Measurements from ENCODE around the gene TBC1D22A.

Gene TBC1D22A

DNA sequence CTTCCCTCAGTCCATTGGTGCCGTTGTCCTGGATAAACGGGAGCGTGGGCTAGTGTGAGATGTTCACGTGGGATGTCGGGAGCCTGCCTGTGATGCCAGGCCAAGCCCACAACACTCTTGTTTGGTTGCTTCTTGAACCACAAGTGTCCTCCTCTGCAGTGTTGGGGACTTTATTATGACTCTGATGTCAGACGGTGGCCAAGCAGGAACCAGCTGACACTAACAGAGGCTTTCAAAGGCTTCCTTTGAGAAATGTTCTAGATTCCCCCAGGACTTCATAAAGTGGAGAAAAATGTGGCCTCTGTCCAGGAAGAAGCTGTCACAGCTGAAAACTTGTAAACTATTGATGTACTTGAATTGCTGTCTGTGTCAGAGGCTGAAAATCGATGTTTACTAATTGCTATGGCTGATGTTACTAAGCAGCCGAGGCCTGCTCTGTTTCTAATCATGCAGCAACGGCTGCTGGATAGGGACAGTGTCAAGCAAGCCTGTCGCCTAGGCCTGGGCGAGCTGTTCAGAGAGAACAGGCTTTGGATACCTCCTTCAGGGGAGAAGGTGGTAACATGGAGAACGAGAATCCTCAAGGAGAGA, 131.7 kb downstream of the TBC1D22A start:
- DNase-seq: no peak

DNA sequence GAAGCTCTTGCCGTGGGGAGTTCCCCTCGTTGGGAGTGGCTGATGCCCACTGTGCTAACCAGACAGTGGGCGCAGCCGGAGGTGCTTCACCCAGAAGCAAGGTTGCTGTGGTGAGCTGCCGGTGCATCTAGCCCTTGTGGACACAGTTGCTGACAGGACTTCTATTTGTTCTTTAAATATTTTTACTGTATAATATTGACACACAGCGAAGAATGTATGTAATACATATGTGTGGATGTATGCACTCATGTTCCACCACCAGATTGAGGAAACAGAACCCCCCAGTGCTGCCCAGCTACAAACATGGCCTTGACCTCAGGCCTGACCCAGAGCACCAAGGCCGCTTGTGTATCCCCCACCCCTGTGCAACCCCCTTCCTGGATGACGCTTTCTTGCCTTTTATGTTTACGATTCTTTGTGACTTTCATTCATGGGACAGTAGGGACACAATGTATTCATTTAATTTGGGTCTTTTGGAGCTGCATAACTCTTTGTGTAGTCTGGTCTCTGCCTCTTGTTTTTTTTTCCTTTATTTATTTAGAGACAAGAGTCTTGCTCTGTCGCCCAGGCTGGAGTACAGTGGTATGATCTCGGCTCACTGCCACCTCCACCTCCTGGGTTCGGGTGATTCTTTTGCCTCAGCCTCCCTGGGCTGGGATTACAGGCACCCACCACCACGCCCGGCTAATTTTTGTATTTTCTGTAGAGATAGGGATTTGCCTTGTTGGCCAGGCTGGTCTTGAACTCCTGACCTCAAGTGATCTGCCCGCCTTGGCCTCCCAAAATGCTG, 132.6 kb downstream of the TBC1D22A start:
- DNase-seq: no peak

DNA sequence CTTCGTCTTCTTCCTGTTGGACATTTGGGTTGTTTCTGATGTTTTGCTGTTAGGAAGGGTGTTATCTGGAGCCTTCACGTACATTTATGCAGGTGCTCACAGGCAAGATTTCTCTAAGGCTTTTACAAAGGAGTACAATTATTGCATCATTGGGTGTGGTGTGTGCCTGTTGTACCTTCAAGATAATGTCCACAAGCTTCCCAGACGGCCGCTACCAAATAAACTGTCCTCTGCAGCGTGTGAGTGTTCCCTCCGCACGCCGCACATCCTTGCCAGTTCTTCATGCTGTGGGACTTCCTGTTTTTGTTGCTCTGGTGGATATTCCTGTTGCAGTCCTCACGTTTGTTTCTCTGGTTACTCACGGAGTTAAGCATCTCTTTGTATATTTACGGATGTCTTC, 133.3 kb downstream of the TBC1D22A start:
- DNase-seq: no peak

DNA sequence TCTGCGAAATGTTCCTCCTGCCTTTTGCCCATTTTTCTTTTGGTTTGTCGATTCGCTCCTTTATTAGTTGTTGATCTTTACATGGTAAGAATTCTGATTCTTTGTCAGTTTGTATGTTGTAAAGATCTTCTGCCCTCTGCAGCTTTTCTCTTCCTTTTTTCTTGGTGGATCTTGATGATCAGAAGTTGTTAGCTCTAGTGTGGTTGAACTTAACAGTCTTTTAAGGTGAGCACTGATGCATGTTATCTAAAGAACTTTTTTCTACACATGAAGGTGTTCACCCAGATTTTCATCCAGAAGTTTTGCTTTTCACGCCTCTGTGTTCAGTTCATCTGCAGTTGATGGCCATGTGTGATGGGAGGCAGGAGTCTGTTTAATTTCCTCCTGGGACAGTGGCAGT, 133.7 kb downstream of the TBC1D22A start:
- DNase-seq: no peak

DNA sequence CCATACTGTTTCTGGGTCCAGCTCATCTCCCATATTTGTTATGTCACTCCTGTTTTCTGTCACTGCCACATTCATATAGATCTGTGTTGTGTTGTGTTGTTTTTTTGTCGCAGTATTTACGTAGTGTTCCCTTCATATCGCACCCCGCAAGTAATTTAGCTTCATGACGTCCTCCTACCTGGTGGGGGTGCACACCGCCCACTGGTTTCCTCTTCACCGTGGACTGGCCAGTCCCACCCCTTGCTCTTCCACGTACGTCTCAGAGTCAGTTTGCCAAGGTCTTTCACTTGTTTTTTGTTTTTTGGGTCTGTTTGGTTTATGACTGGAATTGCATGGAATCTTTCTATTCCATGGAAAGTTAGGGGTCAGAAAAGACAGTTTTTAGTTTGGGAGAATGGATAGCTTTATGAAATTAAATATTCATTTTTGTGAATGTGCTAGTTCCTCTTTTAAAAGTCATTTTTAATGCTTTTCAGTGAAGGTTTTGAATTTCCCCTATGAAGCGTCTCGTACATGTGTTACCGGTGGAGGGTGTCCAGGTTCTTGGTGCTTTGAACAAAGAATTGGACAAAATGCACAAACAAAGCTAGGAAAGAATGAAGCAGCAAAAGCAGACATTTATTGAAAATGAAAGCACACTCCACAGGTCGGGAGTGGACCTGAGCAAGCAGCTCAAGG, 134.3 kb downstream of the TBC1D22A start:
- DNase-seq: no peak

DNA sequence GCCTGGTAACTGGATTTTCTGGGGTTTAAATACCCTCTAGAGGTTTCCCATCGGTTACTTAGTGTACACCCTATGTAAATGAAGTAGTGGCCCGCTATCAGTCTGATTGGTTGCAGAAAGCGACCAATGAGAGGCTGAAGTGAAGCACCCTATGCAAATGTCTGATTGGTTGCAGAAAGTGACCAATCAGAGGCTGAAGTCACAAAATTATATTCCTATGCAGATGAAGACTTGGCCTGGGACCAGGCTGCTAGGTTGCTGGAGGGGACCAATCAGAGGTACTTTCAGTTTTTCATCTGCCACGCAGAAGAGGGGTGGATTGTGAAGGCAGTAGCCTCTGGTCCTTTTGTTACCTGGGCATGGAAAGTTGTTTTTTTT, 134.8 kb downstream of the TBC1D22A start:
- DNase-seq: no peak

DNA sequence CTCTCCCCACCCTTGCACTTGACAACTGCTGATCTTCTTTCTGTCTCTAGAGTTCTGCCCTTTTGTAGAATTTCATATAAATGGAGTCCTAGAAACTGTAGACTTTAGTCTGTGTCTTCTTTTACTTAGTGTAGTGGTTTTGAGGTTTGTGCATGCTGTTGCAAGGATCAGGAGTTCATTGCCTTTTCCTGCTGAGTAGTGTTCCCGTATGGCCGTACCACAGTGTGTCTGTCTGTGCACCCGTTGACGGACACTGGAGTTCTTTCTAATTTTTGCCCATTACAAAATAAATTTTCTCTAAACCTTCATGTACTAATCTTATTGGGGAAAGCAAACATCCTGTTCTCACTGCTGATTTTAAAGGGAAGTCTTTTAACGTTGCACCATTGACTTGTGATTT, 138.1 kb downstream of the TBC1D22A start:
- no peak for DNase-seq

DNA sequence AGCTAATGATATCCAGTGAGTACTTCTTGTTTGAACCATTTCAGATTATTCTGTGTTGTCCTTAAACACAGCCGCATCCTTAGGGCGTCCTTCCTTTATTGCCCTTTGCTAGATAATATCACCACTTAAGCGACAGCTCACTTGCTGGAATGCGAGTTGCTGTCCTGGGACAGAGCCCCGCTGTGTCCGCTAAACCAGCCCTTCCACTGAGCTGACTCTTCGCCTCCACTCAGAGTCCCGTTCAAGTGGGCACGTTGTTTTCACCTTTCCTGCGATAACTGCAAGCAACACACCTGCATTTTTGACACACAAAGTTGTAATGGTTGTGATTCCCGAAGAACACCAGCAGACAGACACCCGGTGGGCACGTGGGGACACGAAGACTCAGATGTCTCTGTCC, 140.0 kb downstream of the TBC1D22A start:
- DNase-seq: peak; percentile 21

DNA sequence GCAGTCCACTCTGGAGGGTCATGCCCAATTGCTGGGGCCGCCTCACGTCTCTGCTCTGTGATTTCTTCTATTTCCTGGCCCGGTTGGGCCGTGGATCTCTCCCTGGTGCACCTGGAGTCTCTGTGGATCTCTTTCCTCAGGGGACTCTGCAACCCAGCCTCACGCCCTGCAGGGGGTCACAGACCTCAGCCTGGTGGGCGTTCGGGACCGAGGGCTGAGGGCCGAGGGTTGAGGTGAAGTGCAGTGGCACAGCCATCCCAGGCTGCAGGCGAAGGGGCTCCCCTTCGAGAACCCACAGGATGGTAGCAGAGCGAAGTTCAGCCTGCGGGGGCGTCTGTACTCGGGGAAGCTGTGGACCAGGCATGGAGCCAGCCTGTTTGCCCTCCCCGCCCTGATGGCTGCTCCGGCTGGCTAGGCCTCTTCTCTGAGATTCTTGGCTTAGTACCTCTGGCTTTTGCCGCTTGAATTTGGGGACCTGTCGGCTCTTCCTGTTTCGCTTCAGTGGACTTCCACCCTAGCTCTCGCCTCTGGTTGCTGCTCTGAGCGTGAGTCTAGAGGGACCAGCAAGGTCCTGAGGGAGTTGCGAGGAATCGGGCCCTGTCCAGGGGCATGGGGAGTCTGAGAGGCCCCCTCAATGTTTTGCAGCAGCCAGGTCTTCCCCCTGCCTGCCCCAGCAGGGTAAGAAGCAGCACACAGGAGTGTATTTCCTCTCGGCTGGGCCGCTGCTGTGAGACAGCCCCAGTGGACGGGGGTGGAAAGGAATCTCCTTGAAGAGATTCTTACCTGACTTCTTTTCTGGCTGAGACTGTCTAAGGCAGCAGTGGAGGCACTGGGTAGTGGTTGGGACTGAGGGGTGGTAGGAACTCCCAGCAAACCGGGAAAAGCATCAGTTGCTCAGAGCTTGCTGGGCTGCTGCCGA, 140.8 kb downstream of the TBC1D22A start:
- DNase-seq: peak; percentile 45

DNA sequence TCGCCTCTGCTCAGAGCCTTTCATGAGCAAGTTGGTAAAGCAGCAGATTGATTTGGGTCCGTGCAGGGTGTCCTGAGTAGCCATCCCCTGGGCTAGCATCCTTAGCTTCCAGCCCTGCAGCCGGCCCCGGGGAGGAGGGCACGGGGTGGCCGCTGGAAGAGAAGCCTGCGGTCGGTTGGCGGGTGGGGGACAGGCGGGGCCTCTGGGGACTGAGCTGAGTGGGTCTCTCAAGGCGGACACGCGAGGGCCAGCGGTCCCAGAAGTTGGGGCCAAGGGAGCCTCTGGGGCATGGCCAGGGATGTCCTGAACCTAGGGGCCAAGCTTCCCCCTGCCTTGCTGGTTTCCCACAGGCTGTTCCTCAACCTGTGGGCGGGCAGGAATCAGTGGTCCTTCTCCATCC, 143.0 kb downstream of the TBC1D22A start:
- DNase-seq: peak; percentile 43

DNA sequence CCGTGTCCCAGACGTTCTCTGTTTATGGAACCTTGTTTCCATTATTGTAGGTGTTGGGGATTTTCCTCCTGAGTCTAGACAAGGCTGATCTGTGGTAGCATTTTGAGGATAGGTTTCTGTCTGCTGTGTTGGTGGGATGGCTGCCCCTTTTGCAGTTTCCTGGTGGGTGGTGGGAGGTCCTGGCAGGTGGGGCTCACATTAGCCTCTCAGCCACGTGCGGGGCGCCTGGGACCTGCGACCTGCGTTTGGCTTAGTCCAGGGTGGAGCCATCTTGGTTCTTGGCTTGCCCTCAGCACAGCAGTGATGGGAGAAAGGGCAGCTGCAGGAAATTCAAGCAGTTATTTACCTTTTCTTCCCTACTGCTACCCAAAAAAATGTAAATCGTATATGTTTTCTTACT, 143.4 kb downstream of the TBC1D22A start:
- DNase-seq: peak; percentile 24

DNA sequence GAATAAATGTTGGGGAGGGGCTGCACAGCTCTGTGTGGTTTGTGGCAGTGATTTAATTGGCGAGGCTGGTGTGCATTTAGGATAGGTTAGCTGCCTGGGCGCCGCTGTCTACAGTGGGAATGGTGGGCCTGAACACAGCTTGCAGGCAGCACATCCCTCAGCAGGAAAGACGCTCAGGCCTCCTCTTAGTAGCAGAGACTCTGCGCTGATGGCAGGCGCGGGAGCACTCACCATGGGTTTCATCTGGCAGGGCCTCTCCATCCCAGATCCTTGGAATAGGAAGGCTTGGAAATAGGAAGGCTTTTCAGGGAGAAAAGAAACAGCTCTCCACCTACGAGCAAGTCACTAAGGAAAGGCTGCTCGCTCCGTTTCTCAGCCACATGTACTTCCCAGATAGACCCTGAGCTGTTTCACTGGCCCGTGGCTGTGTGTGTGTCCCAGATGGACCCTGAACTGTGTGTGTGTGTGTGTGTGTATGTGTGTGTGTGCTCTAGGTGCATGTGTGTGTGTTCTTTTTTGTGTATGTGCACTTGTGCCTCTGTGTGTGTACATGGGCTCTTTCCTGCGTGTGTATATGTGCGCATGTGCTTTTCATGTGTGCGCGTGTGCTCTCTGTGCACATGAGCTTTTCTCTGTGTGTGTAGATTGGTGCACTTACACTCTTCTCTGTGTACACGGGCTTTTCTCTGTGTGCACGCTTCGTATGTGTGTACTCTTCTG, 144.0 kb downstream of the TBC1D22A start:
- no peak for DNase-seq

DNA sequence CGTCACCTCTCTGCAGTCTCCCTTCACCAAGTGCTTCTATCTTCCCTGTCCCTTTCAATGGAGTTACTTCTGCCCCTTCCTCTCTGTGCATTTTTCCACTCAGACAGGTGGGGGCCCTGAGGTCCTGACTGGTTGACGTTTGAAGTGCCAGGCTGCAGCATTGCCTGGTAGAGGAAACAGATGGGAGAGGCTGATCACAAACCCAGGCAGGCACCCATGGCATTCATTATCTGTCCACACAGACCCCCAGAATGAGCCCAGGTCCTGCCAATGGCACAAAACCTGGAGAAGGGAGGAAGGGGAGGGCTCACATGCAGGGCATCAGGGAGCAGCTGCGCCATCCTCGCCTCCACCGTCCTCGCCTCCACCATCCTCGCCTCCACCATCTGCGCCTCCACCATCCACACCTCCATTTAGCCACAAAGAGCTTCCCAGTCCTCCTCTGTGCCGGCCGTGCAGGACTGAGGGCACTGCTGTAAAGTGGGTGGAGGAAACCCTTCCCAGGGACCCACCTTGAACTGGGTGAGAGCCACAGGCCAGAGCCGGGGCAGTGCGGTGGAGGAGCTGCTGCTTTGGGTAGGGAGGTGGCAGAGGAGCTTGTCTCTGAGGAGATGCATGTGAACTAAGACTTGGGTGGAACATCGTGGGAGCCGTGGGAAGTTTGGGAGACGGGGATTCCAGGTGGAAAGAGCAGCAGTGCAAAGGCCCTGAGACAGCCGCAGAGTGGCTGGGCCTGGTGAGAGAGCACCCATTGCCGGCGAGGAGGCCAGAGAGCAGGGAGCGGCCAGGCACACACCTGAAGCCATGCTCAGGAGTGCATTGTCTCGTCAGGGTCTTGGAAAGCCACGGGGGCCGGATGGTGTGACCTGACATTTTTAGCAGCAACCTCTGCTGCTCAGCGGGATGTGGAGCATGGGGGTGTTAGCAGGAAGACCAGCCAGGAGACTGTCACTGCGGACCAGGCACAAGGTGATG, 145.1 kb downstream of the TBC1D22A start:
- DNase-seq: peak; percentile 43

DNA sequence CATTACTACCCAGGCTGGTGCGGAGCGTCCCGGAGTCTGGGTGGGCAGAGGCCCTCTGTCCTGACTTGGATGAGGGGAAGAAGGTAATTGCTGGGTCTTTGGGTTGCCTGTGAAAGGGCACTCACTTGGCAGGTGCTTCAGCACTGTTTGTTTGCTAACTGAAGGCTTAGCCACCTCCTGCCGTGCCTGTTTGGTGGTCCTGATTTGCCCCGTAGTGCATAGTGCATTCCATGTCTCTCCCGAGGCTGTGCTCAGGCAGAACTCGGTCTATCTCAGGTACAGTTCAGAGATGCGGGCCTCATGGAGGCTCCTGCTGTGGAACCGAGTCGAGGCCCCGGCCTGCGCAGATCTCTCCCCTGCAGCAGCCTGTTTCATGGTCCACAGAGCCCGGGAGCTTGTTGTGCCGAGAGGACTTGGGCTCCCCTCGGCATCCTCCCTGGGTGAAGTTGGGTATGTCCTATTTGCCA, 146.2 kb downstream of the TBC1D22A start:
- peak; percentile 37 for DNase-seq

DNA sequence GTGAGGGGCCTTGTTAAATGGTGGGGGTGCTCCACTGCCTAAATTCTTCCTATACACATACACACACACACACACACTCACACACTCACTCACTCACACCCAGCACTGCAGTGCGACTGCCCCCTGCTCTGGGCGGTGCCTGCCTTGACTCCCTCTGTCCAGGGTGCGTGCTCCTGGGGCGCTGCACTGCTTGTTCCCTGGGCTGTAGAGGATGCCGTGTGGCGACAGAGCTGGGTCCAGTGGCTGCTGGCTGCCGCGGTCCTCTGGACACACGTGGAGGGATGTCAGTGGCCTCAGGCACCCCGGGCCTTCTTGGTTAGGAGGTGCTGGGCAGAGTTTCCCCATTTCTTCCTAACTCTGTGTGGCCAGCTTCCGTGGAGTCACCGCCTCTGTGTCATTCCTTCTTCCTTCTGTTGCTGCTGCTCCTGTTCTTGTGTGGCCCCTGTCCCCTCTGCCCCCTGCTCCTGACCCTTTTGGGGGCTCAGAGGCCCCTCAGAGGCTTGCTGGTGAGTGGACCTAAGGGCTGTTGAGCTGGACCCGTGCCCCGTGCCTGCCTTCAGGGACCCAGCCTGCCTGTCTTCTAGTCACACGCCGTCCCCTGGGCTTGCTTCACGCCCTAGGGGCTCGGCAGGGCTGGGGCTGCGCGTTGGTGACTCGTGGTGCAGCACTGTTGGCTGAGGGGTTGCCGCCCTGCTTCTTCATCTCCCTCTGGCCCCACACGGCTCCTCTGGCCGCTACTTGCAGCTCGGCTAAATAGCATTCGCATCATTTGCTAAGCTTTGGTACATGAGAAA, 147.0 kb downstream of the TBC1D22A start:
- peak; percentile 49 for DNase-seq

DNA sequence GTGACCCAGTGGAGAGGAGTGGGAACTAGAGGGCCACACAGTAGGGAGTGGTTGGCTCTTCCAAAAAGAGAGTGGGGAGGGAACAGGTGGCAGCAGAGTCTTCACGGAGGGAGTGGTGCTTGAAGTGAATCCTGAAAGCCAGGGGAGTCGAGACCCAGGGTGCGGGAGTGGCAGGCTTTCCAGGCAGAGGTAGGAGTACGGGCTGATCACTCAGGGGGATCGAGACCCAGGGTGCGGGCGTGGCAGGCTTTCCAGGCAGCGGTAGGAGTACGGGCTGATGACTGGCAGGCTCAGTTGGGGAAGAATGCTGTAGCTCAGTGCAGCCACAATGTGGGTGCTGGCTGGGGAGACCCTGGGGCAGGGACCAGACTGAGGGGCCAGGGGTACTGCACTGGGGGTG, 148.2 kb downstream of the TBC1D22A start:
- peak; percentile 43 for DNase-seq

DNA sequence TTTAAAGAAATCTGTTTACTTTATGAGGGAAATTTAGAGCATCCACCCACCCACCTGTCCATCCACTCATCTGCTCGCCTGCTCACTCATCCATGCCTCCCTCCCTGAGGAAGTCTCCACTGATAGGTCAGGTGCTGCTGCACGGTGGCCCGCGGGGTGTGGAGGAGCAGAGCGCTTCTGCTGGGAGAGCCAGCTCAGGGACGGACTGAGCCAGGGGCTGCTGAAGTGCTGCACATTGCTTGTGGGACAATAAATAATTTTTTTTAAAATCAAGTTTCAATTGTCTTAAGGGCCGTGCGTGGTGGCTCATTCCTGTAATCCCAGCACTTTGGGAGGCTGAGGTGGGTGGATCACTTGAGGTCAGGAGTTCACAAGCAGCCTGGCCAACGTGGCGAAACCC, 148.9 kb downstream of the TBC1D22A start:
- peak; percentile 32 for DNase-seq

DNA sequence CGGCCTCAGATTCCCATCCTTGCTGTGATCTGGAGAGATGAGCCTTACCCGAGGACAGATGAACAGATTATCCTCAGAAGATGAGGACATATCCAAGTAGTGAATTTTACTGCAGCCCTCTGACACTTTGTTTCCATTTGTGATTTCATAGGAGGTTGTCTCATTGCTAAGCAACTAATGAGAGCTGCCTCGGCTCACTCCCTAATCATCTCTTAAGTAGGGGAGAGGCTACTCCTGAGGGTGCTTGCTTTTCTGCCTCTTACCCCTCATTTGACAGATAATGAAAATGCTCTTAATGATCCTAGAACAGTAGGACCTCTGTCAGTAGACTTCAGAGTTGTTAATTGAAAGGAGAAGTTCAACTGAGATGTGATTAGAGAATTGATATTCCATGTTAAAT, 150.9 kb downstream of the TBC1D22A start:
- peak; percentile 7 for DNase-seq

DNA sequence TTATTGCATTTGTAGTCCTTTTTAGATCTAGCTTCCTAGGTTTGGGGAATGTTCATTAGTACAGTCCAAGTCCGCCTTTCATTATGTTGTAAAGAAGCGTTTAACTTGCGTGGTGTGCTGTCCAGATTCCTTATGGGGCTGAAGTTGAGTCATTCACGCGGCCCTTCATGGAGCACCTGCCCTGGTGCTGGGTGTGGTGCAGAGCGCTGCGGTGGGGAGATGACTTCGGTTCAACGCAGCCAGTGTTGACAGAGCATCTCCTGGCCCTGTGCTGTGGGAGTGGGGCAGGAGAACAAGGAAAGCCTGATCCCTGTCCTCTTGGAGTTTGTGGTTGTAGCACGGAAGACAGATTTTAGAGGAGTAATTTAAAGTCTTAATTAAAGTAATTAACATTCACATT, 152.0 kb downstream of the TBC1D22A start:
- DNase-seq: no peak
